Measurements from ENCODE around the gene ZNF574.

- TF ChIP-seq REST (IDR thresholded peaks at IDR 0.05; ENCODE audit: insufficient read depth in 1 of 2, low read depth in 2 of 2, low read length in 2 of 2), result no peak
- TF ChIP-seq POLR2AphosphoS5 (IDR thresholded peaks at IDR 0.05; ENCODE audit: low read depth, low read length), result no peak
Measured at GRCh38 chr19:42122691-42123607, 47.0 kb downstream of the ZNF574 start.
